ENCODE results near the gene GIT2. TPM values are rescaled to one million over a fixed set of nuclear protein-coding genes. Genes with fewer than 3 reads are reported as not detected.
A peak's percentile ranks its signal among the peaks of the same experiment; 100 is the strongest.

GIT2 gene
- total and polyA plus RNA-seq, 10 of the 15 experiments (the other 5 are each of a cell fraction or from before 2014, with no cell fraction given): 9.1 to 49.9 (median 43.9) TPM

- RAD21 ChIA-PET (ENCODE audit: unreplicated experiment): no interaction called here
- no peak for DNase-seq (ENCODE audit: low read depth, low spot score)
- Histone ChIP-seq H3K36me3 (ENCODE audit: control insufficient read depth in 2 of 2, insufficient read depth in 2 of 2, low read length in 1 of 2) (peaks cover 15 to 49% of the 10 kb centered on the region in 2 experiments), H3K27me3 (replicated peaks in 1 of 2; ENCODE audit: control insufficient read depth in 2 of 2, insufficient read depth in 2 of 2, low read length in 1 of 2) (no peaks in the 10 kb centered on the region), H3K4me1 (ENCODE audit: control insufficient read depth, insufficient read depth, low read length) (no peaks in the 10 kb centered on the region), H3K4me2 (ENCODE audit: control insufficient read depth, insufficient read depth) (no peak overlapping the region), H3K4me3 (no peak overlapping the region), H3K9ac (ENCODE audit: control insufficient read depth, insufficient read depth, low read length) (no peak overlapping the region), H3K9me3 (replicated peaks; ENCODE audit: control insufficient read depth, insufficient read depth, low read length) (no peaks in the 10 kb centered on the region), H3K79me2 (ENCODE audit: control insufficient read depth, insufficient read depth, low read length) (no peaks in the 10 kb centered on the region), H4K20me1 (ENCODE audit: control insufficient read depth, insufficient read depth) (no peaks in the 10 kb centered on the region), H2AFZ (ENCODE audit: control insufficient read depth, low read depth, low read length) (no peak overlapping the region), H3K27ac (ENCODE audit: control insufficient read depth, insufficient read depth) (no peak overlapping the region)
- TF ChIP-seq POLR2AphosphoS5 (IDR thresholded peaks at IDR 0.05; ENCODE audit: low read length): no peak
- no TSS peak for BruUV-seq (replicated peaks)
- in situ Hi-C loops (cut with MboI) (no loop called here), intact Hi-C loops (cut with micrococcal nuclease; ENCODE audit: unreplicated experiment) (no loop called here)
- ATAC-seq: no peak
- CTCF ChIA-PET: interaction anchor here (1.0 kb wide), 1 partner anchor 132 kb away, joined by 3 read pairs; no protein-coding TSS in a partner anchor
- 98% methylated on average over 4 of the region's 4 CpGs for WGBS (ENCODE audit: insufficient coverage, insufficient replicate concordance, low lambda C conversion rate, missing lambda C conversion rate)
- POLR2A ChIA-PET: interaction anchor here (0.7 kb wide), 1 partner anchor 17 kb away, joined by 7 read pairs; no protein-coding TSS in a partner anchor
- SMC1A ChIA-PET (ENCODE audit: uncharacterized antibody, unreplicated experiment): interaction anchor here (0.7 kb wide), 1 partner anchor 17 kb away, joined by 3 read pairs; no protein-coding TSS in a partner anchor
- no peak for FAIRE-seq
Measured at GRCh38 chr12:110020956-110021355, 24.8 kb upstream of the GIT2 start.

DNA sequence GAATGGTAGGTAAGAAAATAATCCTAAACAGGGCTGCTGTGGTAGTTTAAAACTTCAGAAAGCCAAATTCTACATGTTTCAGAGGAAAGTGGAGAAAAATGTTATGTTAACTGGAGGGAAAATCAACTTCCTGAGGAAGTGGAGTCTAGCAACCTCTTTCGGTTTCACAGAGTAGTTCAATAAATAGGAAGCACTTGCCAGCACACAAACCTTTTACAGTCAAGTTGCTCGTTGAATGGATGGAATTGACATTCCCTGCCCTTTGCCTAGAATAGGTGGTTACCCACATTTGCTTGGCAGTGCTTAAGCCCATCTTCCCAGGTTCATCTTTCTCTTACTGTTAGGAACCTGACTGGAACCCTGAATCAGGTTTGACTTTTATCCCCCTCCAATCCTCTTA lies 19.0 kb upstream of the GIT2 start:
- 0 out of 2 replicates have a peak overlapping the region, but pooled peaks have one; percentile 1 for H3K27ac ChIP-seq (ENCODE audit: control insufficient read depth, insufficient read depth)
- TF ChIP-seq BCL11A (IDR thresholded peaks at IDR 0.05; ENCODE audit: low read depth, low read length) (no peak), TAF1 (IDR thresholded peaks at IDR 0.05; ENCODE audit: borderline replicate concordance, low read depth, low read length) (no peak), ZNF622 (IDR thresholded peaks at IDR 0.05) (no peak), ATF3 (IDR thresholded peaks at IDR 0.05; ENCODE audit: borderline replicate concordance, extremely low read depth, low read depth, low read length) (no peak), SIX5 (IDR thresholded peaks at IDR 0.05; ENCODE audit: low read depth, low read length, severe bottlenecking) (no peak), SPI1 (IDR thresholded peaks at IDR 0.05; ENCODE audit: borderline replicate concordance, insufficient read depth, low read depth, low read length) (peak; percentile 71; the same call in 1 of the 2 replicates), POU2F2 (IDR thresholded peaks at IDR 0.05; ENCODE audit: borderline replicate concordance, low read depth, low read length) (no peak), CTCF (IDR thresholded peaks at IDR 0.05 in 2 of 3, conservative IDR thresholded peaks at IDR 0.05 in 1 of 3; ENCODE audit: control insufficient read depth in 2 of 3, extremely low read depth in 1 of 3, insufficient read depth in 1 of 3, low read depth in 3 of 3, low read length in 3 of 3) (peak in 1 of 3 experiments; percentile 20; a peak in 1 of 6 replicates), EGR1 (IDR thresholded peaks at IDR 0.05; ENCODE audit: borderline replicate concordance in 1 of 2, low read depth in 2 of 2, low read length in 2 of 2) (no peak), HDGF (IDR thresholded peaks at IDR 0.05) (no peak), ETV6 (conservative IDR thresholded peaks at IDR 0.05 in 1 of 2, IDR thresholded peaks at IDR 0.05 in 1 of 2; ENCODE audit: borderline replicate concordance in 1 of 2, low read depth in 1 of 2) (peak in 1 of 2 experiments; percentile 78; a peak in 2 of 4 replicates)
- in situ Hi-C loops (cut with MboI): no loop called here
- no peak overlapping the region for H2AFZ ChIP-seq (ENCODE audit: control insufficient read depth, low read depth, low read length)
- no peaks in the 10 kb centered on the region for H4K20me1 ChIP-seq (ENCODE audit: control insufficient read depth, insufficient read depth)
- no peaks in the 10 kb centered on the region for H3K9me3 ChIP-seq (replicated peaks; ENCODE audit: control insufficient read depth, insufficient read depth, low read length)
- no peaks in the 10 kb centered on the region for H3K27me3 ChIP-seq (replicated peaks in 1 of 2; ENCODE audit: control insufficient read depth in 2 of 2, insufficient read depth in 2 of 2, low read length in 1 of 2)
- intact Hi-C loops (cut with micrococcal nuclease; ENCODE audit: unreplicated experiment): no loop called here
- H3K36me3 ChIP-seq (ENCODE audit: control insufficient read depth in 2 of 2, insufficient read depth in 2 of 2, low read length in 1 of 2): peaks cover 9 to 46% of the 10 kb centered on the region in 2 experiments
- H3K4me2 ChIP-seq (ENCODE audit: control insufficient read depth, insufficient read depth): peak overlapping the region; percentile 35; the same call in 1 of the 2 replicates
- 0% methylated on average over 2 of the region's 2 CpGs for WGBS (ENCODE audit: insufficient coverage, insufficient replicate concordance, low lambda C conversion rate, missing lambda C conversion rate)
- H3K4me1 ChIP-seq (ENCODE audit: control insufficient read depth, insufficient read depth, low read length): peaks cover 32% of the 10 kb centered on the region
- H3K9ac ChIP-seq (ENCODE audit: control insufficient read depth, insufficient read depth, low read length): no peak overlapping the region
- H3K79me2 ChIP-seq (ENCODE audit: control insufficient read depth, insufficient read depth, low read length): peaks cover 18% of the 10 kb centered on the region
- ATAC-seq: no peak
- no peak for FAIRE-seq
- ChIA-PET CTCF (no interaction called here), RAD21 (ENCODE audit: unreplicated experiment) (no interaction called here), POLR2A (no interaction called here), SMC1A (ENCODE audit: uncharacterized antibody, unreplicated experiment) (interaction anchor here (1.4 kb wide), 1 partner anchor 17 kb away, joined by 4 read pairs; no protein-coding TSS in a partner anchor)
- no TSS peak for BruUV-seq (replicated peaks)
- no peak overlapping the region for H3K4me3 ChIP-seq
- DNase-seq (ENCODE audit: low read depth, low spot score): no peak
